Neural cell (in vitro differentiated cells): ENCODE data around the gene PRKAG2. TPM values are rescaled to one million over a fixed set of nuclear protein-coding genes. Genes with fewer than 3 reads are reported as not detected.

Experiments used
- H2AFZ ChIP-seq: fragments of 200-600, 300-800 bp; sonication (generic), shearing (Covaris generic); 2 replicates; pipeline ENCODE4 v1.6.0; 2014; ENCODE audit warnings: low read depth, mild to moderate bottlenecking, antibody characterized with exemption, low read length, moderate library complexity
- H3F3A ChIP-seq: fragments of 200-600 bp; shearing (Covaris generic); 2 replicates; pipeline ENCODE4 v1.6.1; 2016; ENCODE audit warnings: mild to moderate bottlenecking, moderate library complexity, mixed read lengths, antibody characterized with exemption, low read length; ENCODE audit not compliant: insufficient read depth, poor library complexity, severe bottlenecking
- H3K27ac ChIP-seq: fragments of 200-600, 300-800 bp; sonication (generic), shearing (Covaris generic); 2 replicates; pipeline ENCODE4 v1.5.1; 2014; ENCODE audit warnings: mild to moderate bottlenecking, low read length, moderate library complexity
- H3K27me3 ChIP-seq: fragments of 300-800, 200-600 bp; sonication (generic), shearing (Covaris generic); 2 replicates; pipeline ENCODE4 v1.6.0; 2014; ENCODE audit warnings: mild to moderate bottlenecking, low read depth, low read length, moderate library complexity; ENCODE audit not compliant: insufficient read depth
- H3K36me3 ChIP-seq: fragments of 300-800, 200-600 bp; sonication (generic), shearing (Covaris generic); 2 replicates; pipeline ENCODE4 v1.5.1; 2014; ENCODE audit warnings: mild to moderate bottlenecking, antibody characterized with exemption, low read length, moderate library complexity; ENCODE audit not compliant: insufficient read depth
- H3K4me2 ChIP-seq: fragments of 300-800, 200-600 bp; sonication (generic), shearing (Covaris generic); 2 replicates; pipeline ENCODE4 v1.6.0; 2014; ENCODE audit warnings: mild to moderate bottlenecking, low read length
- H3K4me3 ChIP-seq: fragments of 300-800, 200-600 bp; sonication (generic), shearing (Covaris generic); 2 replicates; pipeline ENCODE4 v1.5.1; 2014; ENCODE audit warnings: mild to moderate bottlenecking, low read length, moderate library complexity
- H3K79me2 ChIP-seq: fragments of 200-600 bp; shearing (Covaris generic); replicated peaks from 2 replicates; pipeline ENCODE4 v1.6.0; 2014; ENCODE audit warnings: mild to moderate bottlenecking, low read length, moderate library complexity; ENCODE audit not compliant: insufficient read depth
- H3K9ac ChIP-seq: fragments of 300-800, 200-600 bp; sonication (generic), shearing (Covaris generic); 2 replicates; pipeline ENCODE4 v1.6.1; 2016; ENCODE audit warnings: mild to moderate bottlenecking, low read length, mixed read lengths
- H3K9me2 ChIP-seq: fragments of 200-600 bp; shearing (Covaris generic); 2 replicates; pipeline ENCODE4 v1.6.1; 2016; ENCODE audit warnings: mild to moderate bottlenecking, low read length, mixed read lengths; ENCODE audit not compliant: insufficient read depth
- H3K9me3 ChIP-seq: fragments of 200-600, 300-800 bp; sonication (generic), shearing (Covaris generic); 2 replicates; pipeline ENCODE4 v1.6.1; 2016; ENCODE audit warnings: mild to moderate bottlenecking, mixed run types, low read length, moderate library complexity, mixed read lengths
- H4K20me1 ChIP-seq: fragments of 200-600 bp; shearing (Covaris generic); 2 replicates; pipeline ENCODE4 v1.6.1; 2016; ENCODE audit warnings: mild to moderate bottlenecking, mixed run types; ENCODE audit not compliant: insufficient read depth
- CTCF ChIP-seq: fragments of 450-650 bp; IDR thresholded peaks from 2 replicates; pipeline ENCODE4 v1.5.1; 2014; ENCODE audit warnings: antibody characterized with exemption, mild to moderate bottlenecking, moderate library complexity; ENCODE audit not compliant: poor library complexity, severe bottlenecking
- EP300 ChIP-seq: fragments of 450-650 bp; conservative IDR thresholded peaks from 2 replicates; pipeline ENCODE4 v1.6.1; 2014; ENCODE audit warnings: antibody characterized with exemption, mild to moderate bottlenecking, moderate library complexity; ENCODE audit not compliant: poor library complexity, severe bottlenecking
- EZH2 ChIP-seq: fragments of 200-600, 300-800 bp; shearing (Covaris generic), sonication (generic); IDR thresholded peaks from 2 replicates; pipeline ENCODE4 v1.6.1; 2014; ENCODE audit warnings: antibody characterized with exemption, low read length, borderline replicate concordance, mild to moderate bottlenecking; ENCODE audit not compliant: insufficient read depth, poor library complexity, severe bottlenecking
- MXI1 ChIP-seq: fragments of 450-650 bp; conservative IDR thresholded peaks from 2 replicates; pipeline ENCODE4 v1.6.1; 2014; ENCODE audit warnings: antibody characterized with exemption, mild to moderate bottlenecking; ENCODE audit not compliant: poor library complexity, severe bottlenecking
- POLR2AphosphoS5 ChIP-seq: IDR thresholded peaks from 2 replicates; pipeline ENCODE4 v1.6.1; 2012
- RAD21 ChIP-seq: fragments of 450-650 bp; conservative IDR thresholded peaks from 2 replicates; pipeline ENCODE4 v1.6.1; 2014; ENCODE audit warnings: antibody characterized with exemption, mild to moderate bottlenecking, moderate library complexity
- REST ChIP-seq: IDR thresholded peaks from 2 replicates; pipeline ENCODE4 v1.6.1; 2012; ENCODE audit warnings: borderline replicate concordance
- SMC3 ChIP-seq: fragments of 450-650 bp; conservative IDR thresholded peaks from 2 replicates; pipeline ENCODE4 v1.6.1; 2014; ENCODE audit warnings: antibody characterized with exemption, mild to moderate bottlenecking, moderate library complexity; ENCODE audit not compliant: poor library complexity
- TAF1 ChIP-seq: IDR thresholded peaks from 2 replicates; pipeline ENCODE4 v1.6.1; 2012; ENCODE audit warnings: low read depth
- polyA plus RNA-seq: library from polyadenylated mRNA; depleted of rRNA; stranded (reverse); fragments of >200 nt; gene quantifications from 2 replicates; pipeline ENCODE4 v1.2.3, GENCODE V29; 2014

Gene PRKAG2
- polyA plus RNA-seq, 1 donor from 2014 or later: 22.9 TPM

- Histone ChIP-seq H3K9ac (no peak overlapping the region), H3K9me3 (no peaks in the 10 kb centered on the region), H3K9me2 (no peaks in the 10 kb centered on the region), H3K36me3 (no peaks in the 10 kb centered on the region), H2AFZ (no peak overlapping the region), H3F3A (no peaks in the 10 kb centered on the region), H4K20me1 (no peaks in the 10 kb centered on the region), H3K27me3 (no peaks in the 10 kb centered on the region), H3K79me2 (no peaks in the 10 kb centered on the region), H3K27ac (no peak overlapping the region), H3K4me2 (no peak overlapping the region), H3K4me3 (no peak overlapping the region)
- TF ChIP-seq EP300 (no peak), RAD21 (no peak), EZH2 (no peak), SMC3 (no peak), TAF1 (no peak), POLR2AphosphoS5 (no peak), CTCF (no peak), MXI1 (no peak), REST (no peak)
These were observed 46.6 kb downstream of the PRKAG2 start for GRCh38 chr7:151830121-151830830.

- no peak overlapping the region for H3K4me2 ChIP-seq
- H3K27me3 ChIP-seq: no peaks in the 10 kb centered on the region
- no peaks in the 10 kb centered on the region for H3F3A ChIP-seq
- H3K9ac ChIP-seq: no peak overlapping the region
- H3K27ac ChIP-seq: no peak overlapping the region
- H2AFZ ChIP-seq: no peak overlapping the region
- H3K4me3 ChIP-seq: no peak overlapping the region
- H3K79me2 ChIP-seq: no peaks in the 10 kb centered on the region
- no peak for TF ChIP-seq MXI1
- TF ChIP-seq CTCF: no peak
- no peak for TF ChIP-seq REST
- no peak for TF ChIP-seq POLR2AphosphoS5
- no peak for TF ChIP-seq RAD21
- TF ChIP-seq EP300: no peak
- TF ChIP-seq TAF1: no peak
- no peak for TF ChIP-seq SMC3
- H4K20me1 ChIP-seq: no peaks in the 10 kb centered on the region
- no peaks in the 10 kb centered on the region for H3K9me3 ChIP-seq
- H3K9me2 ChIP-seq: no peaks in the 10 kb centered on the region
- no peaks in the 10 kb centered on the region for H3K36me3 ChIP-seq
These were observed 47.2 kb downstream of the PRKAG2 start for GRCh38 chr7:151829707-151830106.
